ENCODE data around the gene ITGB3. TPM values are rescaled to one million over a fixed set of nuclear protein-coding genes. Genes with fewer than 3 reads are reported as not detected.

ITGB3 gene
- total RNA-seq, 5 donors from 2014 or later (not counting 1 experiment from before 2014, with no cell fraction given) = 0.22 to 3.8 (median 0.26) TPM

DNA sequence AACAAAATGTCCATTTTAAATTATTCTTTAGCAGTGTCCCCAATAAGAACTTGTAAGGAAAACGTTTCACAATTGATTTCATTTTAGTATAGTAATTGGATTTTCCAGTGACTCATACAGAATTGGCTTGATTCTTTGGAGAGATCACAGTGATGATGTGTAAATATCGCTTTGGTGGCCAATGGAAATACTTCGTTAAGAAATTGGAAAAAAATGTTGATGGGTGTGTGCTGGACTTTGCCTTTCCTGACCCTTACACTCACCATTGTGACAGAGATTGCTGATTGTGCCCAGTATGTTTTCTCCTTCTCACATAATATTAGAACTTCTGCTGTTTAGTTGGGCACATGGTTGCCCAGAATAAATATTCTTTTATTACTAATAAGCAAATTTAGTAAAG, 62.7 kb downstream of the ITGB3 start:
- Mint-ChIP-seq H3K4me3 (no peak overlapping the region), H3K4me1 (no peaks in the 10 kb centered on the region), H3K36me3 (no peaks in the 10 kb centered on the region), H3K27ac (no peak overlapping the region), H3K9me3 (no peaks in the 10 kb centered on the region), H3K27me3 (no peaks in the 10 kb centered on the region)
- H3K4me1 ChIP-seq (ENCODE audit: control insufficient read depth in 1 of 2, extremely low read depth in 1 of 2, insufficient read depth in 2 of 2, low read length in 2 of 2) = no peaks in the 10 kb centered on the region
- H3K4me3 ChIP-seq (ENCODE audit: control insufficient read depth in 1 of 2, extremely low read depth in 1 of 2, low read length in 1 of 2) = no peak overlapping the region
- no peak for DNase-seq
- ChIA-PET CTCF (interaction anchor here in 1 of 2 donors (0.6 kb wide), 1 partner anchor 298 kb away, joined by 4 read pairs; no protein-coding TSS in a partner anchor), POLR2A (interaction anchor here in 1 of 2 donors (0.6 kb wide), 1 partner anchor 13 kb away, joined by 3 read pairs; no protein-coding TSS in a partner anchor)
- H3K9me3 ChIP-seq = no peaks in the 10 kb centered on the region
- no peak overlapping the region for H3K27ac ChIP-seq (ENCODE audit: low read length)
- no peaks in the 10 kb centered on the region for H3K27me3 ChIP-seq (replicated peaks in 1 of 2; ENCODE audit: control insufficient read depth in 2 of 2, extremely low read depth in 1 of 2, insufficient read depth in 2 of 2, low read length in 1 of 2)
- no peak for ATAC-seq (replicated peaks in 1 of 4)
- WGBS (ENCODE audit: insufficient coverage) = no CpG with 5 or more reads among the region's 3 CpGs
- H3K36me3 ChIP-seq (ENCODE audit: control insufficient read depth in 2 of 2, extremely low read depth in 1 of 2, insufficient read depth in 1 of 2, low read length in 1 of 2) = no peaks in the 10 kb centered on the region

DNA sequence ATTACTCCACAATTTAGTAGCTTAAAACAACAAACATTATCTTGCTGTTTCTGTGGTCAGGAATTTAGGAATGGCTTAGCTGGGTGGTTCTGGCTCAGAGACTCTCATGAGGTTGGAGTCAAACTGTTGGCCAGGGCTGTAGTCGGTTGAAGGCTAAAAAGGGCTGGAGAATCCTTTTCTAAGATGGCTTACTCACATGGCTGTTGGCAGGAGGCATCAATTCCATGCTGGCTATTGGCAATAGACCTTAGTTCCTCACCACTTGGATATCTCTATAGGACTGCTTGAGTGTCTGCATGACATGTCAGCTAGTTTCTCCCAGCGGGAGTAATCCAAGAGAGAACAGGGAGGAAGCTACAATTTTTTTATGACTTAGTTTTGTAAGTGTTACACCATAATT, 63.5 kb downstream of the ITGB3 start:
- H3K36me3 ChIP-seq (ENCODE audit: control insufficient read depth in 2 of 2, extremely low read depth in 1 of 2, insufficient read depth in 1 of 2, low read length in 1 of 2) = no peaks in the 10 kb centered on the region
- DNase-seq = no peak
- no peaks in the 10 kb centered on the region for H3K4me1 ChIP-seq (ENCODE audit: control insufficient read depth in 1 of 2, extremely low read depth in 1 of 2, insufficient read depth in 2 of 2, low read length in 2 of 2)
- Mint-ChIP-seq H3K27ac (no peak overlapping the region), H3K9me3 (no peaks in the 10 kb centered on the region), H3K4me1 (no peaks in the 10 kb centered on the region), H3K4me3 (no peak overlapping the region), H3K36me3 (no peaks in the 10 kb centered on the region), H3K27me3 (no peaks in the 10 kb centered on the region)
- POLR2A ChIA-PET = interaction anchor here in 1 of 2 donors (0.6 kb wide), 1 partner anchor 12 kb away, joined by 3 read pairs; no protein-coding TSS in a partner anchor
- no peak for ATAC-seq (replicated peaks in 1 of 4)
- no peak overlapping the region for H3K27ac ChIP-seq (ENCODE audit: low read length)
- no CpG with 5 or more reads among the region's 2 CpGs for WGBS (ENCODE audit: insufficient coverage)
- no peaks in the 10 kb centered on the region for H3K9me3 ChIP-seq
- no peak overlapping the region for H3K4me3 ChIP-seq (ENCODE audit: control insufficient read depth in 1 of 2, extremely low read depth in 1 of 2, low read length in 1 of 2)
- no peaks in the 10 kb centered on the region for H3K27me3 ChIP-seq (replicated peaks in 1 of 2; ENCODE audit: control insufficient read depth in 2 of 2, extremely low read depth in 1 of 2, insufficient read depth in 2 of 2, low read length in 1 of 2)
- CTCF ChIA-PET = interaction anchor here in 1 of 2 donors (0.5 to 0.6 kb wide), 2 partner anchors 297 to 1692 kb away, joined by 4 read pairs; no protein-coding TSS in a partner anchor

DNA sequence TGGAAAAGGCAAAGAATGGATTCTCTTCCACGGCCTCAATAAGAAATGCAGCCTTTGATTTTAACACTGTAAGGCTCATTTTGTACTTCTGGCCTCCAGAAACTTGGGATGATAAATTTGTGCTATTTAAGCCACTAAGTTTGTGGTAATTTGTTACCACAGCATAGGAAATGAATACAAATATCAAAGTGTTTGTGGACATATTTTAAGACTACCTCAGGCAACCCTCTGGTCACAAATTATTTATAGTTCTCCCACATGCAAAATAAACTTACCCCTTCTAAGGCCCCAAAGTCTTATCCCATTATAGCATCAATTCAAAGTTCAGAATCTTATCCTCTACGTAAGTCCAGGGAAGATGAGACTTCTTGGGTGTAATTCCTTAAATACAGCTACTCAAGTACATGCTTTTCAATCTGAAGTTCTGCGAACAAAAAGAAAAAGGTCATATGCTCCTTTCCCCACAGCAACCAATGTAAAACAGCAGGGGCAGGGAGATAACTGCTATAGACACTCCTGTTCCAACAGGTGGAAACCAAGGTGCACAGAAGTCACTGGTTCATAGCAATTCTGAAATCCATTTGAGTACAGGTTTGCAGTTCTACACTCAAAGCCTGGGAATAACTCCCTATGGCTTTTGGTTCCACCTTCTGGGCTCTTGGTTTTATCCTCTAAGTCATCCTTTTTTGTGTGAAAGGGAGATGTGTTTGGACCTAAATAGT, 64.7 kb downstream of the ITGB3 start:
- no peak for DNase-seq
- no peaks in the 10 kb centered on the region for H3K36me3 Mint-ChIP-seq

DNA sequence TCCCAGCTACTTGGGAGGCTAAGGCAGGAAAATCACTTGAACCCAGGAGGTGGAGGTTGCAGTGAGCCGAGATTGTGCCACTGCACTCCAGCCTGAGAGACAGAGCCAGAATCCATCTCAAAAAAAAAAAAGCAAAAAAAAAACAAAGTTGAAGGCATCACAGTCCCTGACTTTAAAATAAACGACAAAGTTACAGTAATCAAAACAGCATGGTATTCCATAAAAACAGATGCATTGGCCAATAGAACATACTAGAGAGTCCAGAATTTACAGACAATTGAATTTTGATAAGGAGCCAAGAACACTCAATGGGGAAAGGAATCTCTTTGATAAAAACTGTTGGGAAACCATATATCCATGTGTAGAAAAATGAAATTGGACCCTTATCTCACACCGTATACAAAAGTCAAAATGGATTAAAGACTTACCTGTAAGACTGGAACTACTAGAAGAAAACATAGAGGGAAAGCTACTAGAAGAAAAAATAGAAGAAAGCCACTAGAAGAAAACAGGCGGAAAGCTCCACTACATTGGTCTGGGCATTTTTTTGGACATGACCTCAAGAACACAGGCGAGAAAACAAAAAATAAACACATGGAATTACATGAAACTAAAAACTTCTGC, 67.4 kb downstream of the ITGB3 start:
- ChIA-PET CTCF (interaction anchor here in 1 of 2 donors (0.6 kb wide), 1 partner anchor 8 kb away, joined by 3 read pairs; no protein-coding TSS in a partner anchor), POLR2A (no interaction called here)
- no peak overlapping the region for H3K4me3 Mint-ChIP-seq
- no peak for ATAC-seq (replicated peaks in 1 of 4)
- H3K27ac Mint-ChIP-seq = no peak overlapping the region
- Histone ChIP-seq H3K27me3 (replicated peaks in 1 of 2; ENCODE audit: control insufficient read depth in 2 of 2, extremely low read depth in 1 of 2, insufficient read depth in 2 of 2, low read length in 1 of 2) (no peaks in the 10 kb centered on the region), H3K27ac (ENCODE audit: low read length) (no peak overlapping the region), H3K9me3 (no peaks in the 10 kb centered on the region), H3K4me1 (ENCODE audit: control insufficient read depth in 1 of 2, extremely low read depth in 1 of 2, insufficient read depth in 2 of 2, low read length in 2 of 2) (peaks cover 3 to 16% of the 10 kb centered on the region in 2 experiments), H3K36me3 (ENCODE audit: control insufficient read depth in 2 of 2, extremely low read depth in 1 of 2, insufficient read depth in 1 of 2, low read length in 1 of 2) (no peaks in the 10 kb centered on the region), H3K4me3 (ENCODE audit: control insufficient read depth in 1 of 2, extremely low read depth in 1 of 2, low read length in 1 of 2) (no peak overlapping the region)
- no peaks in the 10 kb centered on the region for H3K9me3 Mint-ChIP-seq
- H3K4me1 Mint-ChIP-seq = peaks cover 13 to 23% (median 21%) of the 10 kb centered on the region in 3 donors
- no peak for DNase-seq
- 100% methylated on average over 1 of the region's 5 CpGs for WGBS (ENCODE audit: insufficient coverage)
- no peaks in the 10 kb centered on the region for H3K36me3 Mint-ChIP-seq
- H3K27me3 Mint-ChIP-seq = no peaks in the 10 kb centered on the region

More for the DNA sequence above, 64.7 kb downstream of the ITGB3 start:
- H3K4me1 ChIP-seq (ENCODE audit: control insufficient read depth in 1 of 2, extremely low read depth in 1 of 2, insufficient read depth in 2 of 2, low read length in 2 of 2) = peaks cover 0 to 2% of the 10 kb centered on the region in 2 experiments
- POLR2A ChIA-PET = interaction anchor here in 1 of 2 donors (0.6 kb wide), 1 partner anchor 653 kb away, joined by 3 read pairs; the partner anchor contains the start of gene CDK5RAP3
- H3K27ac ChIP-seq (ENCODE audit: low read length) = no peak overlapping the region
- Mint-ChIP-seq H3K9me3 (no peaks in the 10 kb centered on the region), H3K4me1 (peaks cover 5 to 7% (median 6%) of the 10 kb centered on the region in 3 donors), H3K27me3 (no peaks in the 10 kb centered on the region), H3K4me3 (no peak overlapping the region), H3K27ac (no peak overlapping the region)
- H3K36me3 ChIP-seq (ENCODE audit: control insufficient read depth in 2 of 2, extremely low read depth in 1 of 2, insufficient read depth in 1 of 2, low read length in 1 of 2) = no peaks in the 10 kb centered on the region
- H3K4me3 ChIP-seq (ENCODE audit: control insufficient read depth in 1 of 2, extremely low read depth in 1 of 2, low read length in 1 of 2) = no peak overlapping the region
- H3K27me3 ChIP-seq (replicated peaks in 1 of 2; ENCODE audit: control insufficient read depth in 2 of 2, extremely low read depth in 1 of 2, insufficient read depth in 2 of 2, low read length in 1 of 2) = no peaks in the 10 kb centered on the region
- no peaks in the 10 kb centered on the region for H3K9me3 ChIP-seq
- ATAC-seq (replicated peaks in 1 of 4) = no peak
- CTCF ChIA-PET = no interaction called here
- 80% methylated on average over 1 of the region's 3 CpGs for WGBS (ENCODE audit: insufficient coverage)

DNA sequence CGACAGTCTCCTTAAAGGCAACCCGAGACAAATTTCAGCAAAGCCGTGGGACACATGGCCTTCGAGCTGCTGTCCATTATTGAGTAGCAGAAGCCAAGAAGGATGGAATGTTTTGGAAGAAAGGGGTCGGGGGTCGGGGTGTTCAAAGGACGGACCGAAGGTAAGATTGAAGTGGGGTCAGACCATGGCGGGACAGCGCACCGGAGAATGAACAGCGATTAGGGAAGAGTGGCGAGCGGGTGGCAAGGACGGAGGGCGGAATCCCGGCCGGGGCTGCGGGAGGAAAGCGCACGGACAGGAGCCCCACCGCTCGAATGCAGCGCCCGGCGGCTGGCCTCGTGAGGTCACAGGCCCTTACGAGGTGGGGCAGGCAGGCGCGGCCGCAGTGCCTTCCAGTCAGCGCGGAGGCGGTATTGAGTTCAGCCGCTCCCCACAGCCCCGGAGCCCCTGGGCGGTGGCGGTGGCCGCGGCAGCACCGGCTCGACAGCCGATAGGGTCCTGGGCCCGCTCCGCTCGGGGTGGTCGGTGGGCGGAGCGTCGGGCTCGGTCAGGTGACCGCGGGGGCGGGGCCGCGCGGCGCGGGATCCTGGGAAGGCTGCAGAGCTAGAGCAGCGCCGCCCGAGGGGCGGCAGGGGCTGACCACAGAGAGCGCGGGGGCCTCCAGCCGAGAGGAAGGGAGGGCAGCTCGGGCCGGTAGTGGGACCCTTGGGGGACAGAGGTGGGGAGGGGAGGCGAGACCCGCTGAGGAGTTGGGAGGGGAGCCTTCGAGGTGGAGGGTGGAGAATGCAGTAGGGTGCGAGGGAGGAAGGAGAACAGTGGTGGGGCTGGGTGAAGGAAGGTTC, 70.0 kb downstream of the ITGB3 start, which contains the start of gene EFCAB13:
TSS of gene EFCAB13 (plus strand) at position 574 of the 842 bp plus-strand sequence. CDS start 4,399 bp downstream, outside the sequence.
- Mint-ChIP-seq H3K9me3 (no peaks in the 10 kb centered on the region), H3K27ac (peak within 1 kb of the TSS; percentile 93 to 96), H3K36me3 (peaks cover under 1% of the 10 kb centered on the region), H3K4me3 (peak within 1 kb of the TSS; percentile 95 to 99 (median 96)), H3K27me3 (no peaks in the 10 kb centered on the region), H3K4me1 (peaks cover 13 to 23% (median 21%) of the 10 kb centered on the region in 3 donors)
- POLR2A ChIA-PET = interaction anchor here in 1 of 2 donors (0.5 kb wide), 1 partner anchor 198 kb away, joined by 3 read pairs; no protein-coding TSS in a partner anchor
- Histone ChIP-seq H3K4me3 (ENCODE audit: control insufficient read depth in 1 of 2, extremely low read depth in 1 of 2, low read length in 1 of 2) (peak within 1 kb of the TSS; percentile 82 to 94), H3K9me3 (no peaks in the 10 kb centered on the region), H3K27me3 (replicated peaks in 1 of 2; ENCODE audit: control insufficient read depth in 2 of 2, extremely low read depth in 1 of 2, insufficient read depth in 2 of 2, low read length in 1 of 2) (no peaks in the 10 kb centered on the region), H3K4me1 (ENCODE audit: control insufficient read depth in 1 of 2, extremely low read depth in 1 of 2, insufficient read depth in 2 of 2, low read length in 2 of 2) (peaks cover 3 to 16% of the 10 kb centered on the region in 2 experiments), H3K27ac (ENCODE audit: low read length) (peak within 1 kb of the TSS; percentile 78), H3K36me3 (ENCODE audit: control insufficient read depth in 2 of 2, extremely low read depth in 1 of 2, insufficient read depth in 1 of 2, low read length in 1 of 2) (no peaks in the 10 kb centered on the region)
- CTCF ChIA-PET = interaction anchor here (0.6 to 1.2 kb wide), 2 partner anchors 8 to 542 kb away, joined by 3 to 7 read pairs; no protein-coding TSS in a partner anchor
- 1% methylated on average over 71 of the region's 72 CpGs for WGBS (ENCODE audit: insufficient coverage)
- DNase-seq (peak; percentile 48 to 87 (median 68)), ATAC-seq (replicated peaks in 1 of 4) (peak; percentile 84 to 88 (median 86))
